Stimulated activated naive B cell treated with anti-CD40 and anti-IgM and Interleukin-4, amounts not matched to agents 10 μg/mL and 1 μg/mL and 100 μg/mL, for 72 hours (primary cell): Measurements from ENCODE around the gene DLG4.

Experiments used
- ATAC-seq, 2 donors: fragments of 150-1000 bp; cut with Tn5 transposase; replicated peaks; 2 replicates each; pipeline ENCODE4 v1.10.0; 2021; ENCODE audit warnings: moderate library complexity in 1 of 2
- DNase-seq: peaks from one replicate; pipeline ENCODE4 v3.0.0; 2021
- H3K27ac Mint-ChIP-seq: one replicate; pipeline ENCODE4 v1.8.0; 2022; ENCODE audit warnings: mild to moderate bottlenecking, mixed read lengths
- H3K27me3 Mint-ChIP-seq, 2 donors: one replicate each; pipeline ENCODE4 v1.8.0; 2022; ENCODE audit warnings: mixed read lengths in 2 of 2
- H3K36me3 Mint-ChIP-seq, 2 donors: one replicate each; pipeline ENCODE4 v1.8.0; 2022; ENCODE audit warnings: mixed read lengths in 2 of 2, mild to moderate bottlenecking in 1 of 2
- H3K4me1 Mint-ChIP-seq, 2 donors: one replicate each; pipeline ENCODE4 v1.8.0; 2022; ENCODE audit warnings: mixed read lengths in 2 of 2, mild to moderate bottlenecking in 1 of 2
- H3K4me3 Mint-ChIP-seq, 2 donors: one replicate each; pipeline ENCODE4 v1.8.0; 2022; ENCODE audit warnings: mild to moderate bottlenecking in 2 of 2, mixed read lengths in 2 of 2, moderate library complexity in 1 of 2
- H3K9me3 Mint-ChIP-seq, 2 donors: one replicate each; pipeline ENCODE4 v1.8.0; 2022; ENCODE audit warnings: mixed read lengths in 2 of 2, mild to moderate bottlenecking in 1 of 2

DLG4 gene

DNA sequence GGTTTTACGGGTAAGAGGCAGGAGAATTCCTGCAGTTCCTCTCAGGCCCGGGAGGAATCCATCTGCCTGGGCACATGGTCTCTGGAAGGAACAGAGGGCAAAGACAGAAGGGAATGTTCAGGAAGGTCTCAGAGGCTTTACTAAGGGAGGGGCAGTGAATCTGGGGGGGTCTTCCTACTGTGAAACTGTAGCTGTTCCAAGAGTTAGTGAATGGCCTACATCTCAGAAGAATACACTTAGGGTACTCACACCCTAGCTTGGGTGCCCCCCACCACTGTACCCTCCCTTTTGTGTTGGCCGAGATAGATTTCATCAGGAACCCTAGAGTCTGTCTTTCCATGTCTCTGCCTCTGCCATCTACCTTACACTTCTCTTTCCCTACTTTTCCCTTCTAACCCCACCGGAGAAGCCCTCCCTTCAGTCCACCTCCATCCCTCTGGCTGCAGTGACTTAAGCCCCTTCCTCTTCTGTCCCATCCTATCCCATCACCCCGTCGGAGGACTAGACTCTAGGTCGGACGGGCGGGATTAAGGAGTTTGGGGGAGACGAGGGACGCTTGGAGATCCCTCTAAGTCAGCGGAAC lies 316 bp downstream of the DLG4 start:
- ATAC-seq, result no peak
- Mint-ChIP-seq H3K36me3 (peaks cover 22 to 39% of the 10 kb centered on the region in 2 donors), H3K27me3 (no peaks in the 10 kb centered on the region), H3K27ac (peak overlapping the region; percentile 99), H3K9me3 (no peaks in the 10 kb centered on the region), H3K4me1 (peaks cover 57 to 74% of the 10 kb centered on the region in 2 donors), H3K4me3 (peak overlapping the region; percentile 99)
- DNase-seq, result no peak

DNA sequence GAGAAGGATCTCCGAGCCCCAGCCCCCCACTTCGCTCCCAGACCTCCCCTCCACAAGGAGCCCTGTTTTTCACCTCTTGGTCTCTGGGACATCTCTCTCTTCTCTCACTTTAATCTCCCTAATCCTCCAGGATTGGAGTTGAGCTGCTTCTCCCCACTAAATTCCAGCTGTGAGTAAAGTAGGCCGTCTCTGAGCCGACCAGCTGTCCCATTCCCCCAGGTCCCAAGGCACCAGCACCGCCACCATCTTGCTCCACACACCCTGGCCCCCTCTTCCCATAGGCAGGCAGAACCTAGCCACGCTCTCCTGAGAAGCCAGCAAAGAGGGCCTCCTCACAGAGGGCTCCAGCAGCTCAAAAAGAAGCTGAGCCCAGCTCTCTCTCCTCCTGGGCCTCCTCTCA lies 878 bp downstream of the DLG4 start:
- ATAC-seq, result no peak
- Mint-ChIP-seq H3K27ac (peak overlapping the region; percentile 85), H3K9me3 (no peaks in the 10 kb centered on the region), H3K4me3 (peak overlapping the region; percentile 26 to 99), H3K4me1 (peaks cover 63 to 80% of the 10 kb centered on the region in 2 donors), H3K36me3 (peaks cover 18 to 35% of the 10 kb centered on the region in 2 donors), H3K27me3 (no peaks in the 10 kb centered on the region)
- no peak for DNase-seq

DNA sequence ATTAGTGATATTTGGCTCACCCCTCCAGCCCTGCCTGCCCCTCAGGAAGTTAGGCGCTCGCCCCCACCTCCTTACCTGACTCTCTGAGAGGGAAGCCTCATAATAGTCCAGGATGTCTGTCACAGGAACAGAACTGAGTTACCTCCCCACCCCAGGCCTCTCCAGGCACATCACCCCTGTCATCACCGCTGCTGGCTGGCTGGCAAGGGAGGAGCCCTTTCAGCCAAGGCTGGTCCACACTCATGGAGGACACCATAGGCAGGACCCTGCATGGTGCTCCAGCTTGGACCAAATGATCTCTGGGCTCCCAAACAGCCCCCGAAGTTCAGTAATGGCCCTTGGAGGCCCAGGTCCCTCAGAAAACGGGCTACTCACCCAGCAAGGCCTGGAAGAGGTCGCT lies 1.5 kb downstream of the DLG4 start:
- peaks cover 13 to 29% of the 10 kb centered on the region in 2 donors for H3K36me3 Mint-ChIP-seq
- no peak for ATAC-seq
- no peak for DNase-seq
- H3K4me1 Mint-ChIP-seq, result peaks cover 67 to 85% of the 10 kb centered on the region in 2 donors
- no peaks in the 10 kb centered on the region for H3K9me3 Mint-ChIP-seq
- peak overlapping the region; percentile 22 for H3K27ac Mint-ChIP-seq
- peak overlapping the region in 1 of 2 donors; percentile 32 for H3K4me3 Mint-ChIP-seq
- peaks cover 0 to 6% of the 10 kb centered on the region in 2 donors for H3K27me3 Mint-ChIP-seq

- H3K9me3 Mint-ChIP-seq, result no peaks in the 10 kb centered on the region
- peaks cover 13 to 22% of the 10 kb centered on the region in 2 donors for H3K36me3 Mint-ChIP-seq
- H3K27me3 Mint-ChIP-seq, result peaks cover 0 to 7% of the 10 kb centered on the region in 2 donors
- H3K27ac Mint-ChIP-seq, result peak overlapping the region; percentile 76
- H3K4me1 Mint-ChIP-seq, result peaks cover 67 to 83% of the 10 kb centered on the region in 2 donors
- ATAC-seq (no peak), DNase-seq (no peak)
- peak overlapping the region; percentile 62 to 68 for H3K4me3 Mint-ChIP-seq
These were observed 2.3 kb downstream of the DLG4 start for GRCh38 chr17:7217113-7217987.

- H3K27ac Mint-ChIP-seq, result no peak overlapping the region
- H3K36me3 Mint-ChIP-seq, result peaks cover 10 to 13% of the 10 kb centered on the region in 2 donors
- DNase-seq (no peak), ATAC-seq (no peak)
- peaks cover 0 to 13% of the 10 kb centered on the region in 2 donors for H3K27me3 Mint-ChIP-seq
- peak overlapping the region; percentile 23 to 38 for H3K4me3 Mint-ChIP-seq
- H3K9me3 Mint-ChIP-seq, result no peaks in the 10 kb centered on the region
- H3K4me1 Mint-ChIP-seq, result peaks cover 65 to 74% of the 10 kb centered on the region in 2 donors
These were observed 3.2 kb downstream of the DLG4 start for GRCh38 chr17:7216242-7217112.

- H3K36me3 Mint-ChIP-seq, result peaks cover 2 to 5% of the 10 kb centered on the region in 2 donors
- peaks cover 58 to 67% of the 10 kb centered on the region in 2 donors for H3K4me1 Mint-ChIP-seq
- no peak for ATAC-seq
- DNase-seq, result no peak
- H3K27ac Mint-ChIP-seq, result no peak overlapping the region
- peaks cover 0 to 14% of the 10 kb centered on the region in 2 donors for H3K27me3 Mint-ChIP-seq
- H3K4me3 Mint-ChIP-seq, result peak overlapping the region in 1 of 2 donors; percentile 23
- H3K9me3 Mint-ChIP-seq, result no peaks in the 10 kb centered on the region
These were observed 3.9 kb downstream of the DLG4 start for GRCh38 chr17:7215652-7216180.

- H3K9me3 Mint-ChIP-seq, result no peaks in the 10 kb centered on the region
- ATAC-seq, result no peak
- H3K27ac Mint-ChIP-seq, result peak overlapping the region; percentile 97
- peaks cover 0 to 20% of the 10 kb centered on the region in 2 donors for H3K27me3 Mint-ChIP-seq
- peak overlapping the region; percentile 86 to 97 for H3K4me3 Mint-ChIP-seq
- H3K36me3 Mint-ChIP-seq, result peaks cover 0 to 2% of the 10 kb centered on the region in 2 donors
- no peak for DNase-seq
- peaks cover 53 to 61% of the 10 kb centered on the region in 2 donors for H3K4me1 Mint-ChIP-seq
These were observed 4.4 kb downstream of the DLG4 start for GRCh38 chr17:7215136-7215638.

GRCh38 chr17:7214300-7215135 lies 5.1 kb downstream of the DLG4 start:
- Mint-ChIP-seq H3K36me3 (no peaks in the 10 kb centered on the region), H3K27me3 (peaks cover 0 to 24% of the 10 kb centered on the region in 2 donors), H3K27ac (peak overlapping the region; percentile 97), H3K4me1 (peaks cover 49 to 58% of the 10 kb centered on the region in 2 donors), H3K9me3 (no peaks in the 10 kb centered on the region), H3K4me3 (peak overlapping the region; percentile 86 to 97)
- ATAC-seq (peak; percentile 77 to 87), DNase-seq (peak; percentile 99)

DNA sequence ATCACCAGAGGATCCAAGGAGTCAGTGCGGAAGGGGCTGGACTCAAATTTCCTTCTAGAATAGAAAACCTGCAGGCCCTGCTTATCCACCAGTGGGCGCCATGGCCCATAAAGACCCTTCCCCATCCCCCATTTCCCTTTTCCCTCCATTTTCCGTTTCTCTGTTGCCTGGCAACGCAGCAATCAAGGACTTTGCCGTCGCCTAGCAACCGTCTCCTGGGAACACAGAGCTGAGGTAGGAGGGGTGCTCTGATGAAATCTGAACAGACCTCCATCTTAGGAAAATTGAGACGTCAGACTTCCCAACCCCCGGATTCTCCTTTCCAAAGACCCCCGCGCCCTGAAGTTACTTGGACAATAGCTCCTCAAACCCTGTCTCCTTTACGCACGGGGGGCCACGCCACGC lies 5.7 kb downstream of the DLG4 start:
- no peak for DNase-seq
- Mint-ChIP-seq H3K27ac (peak overlapping the region; percentile 97), H3K9me3 (no peaks in the 10 kb centered on the region), H3K4me3 (peak overlapping the region; percentile 86 to 97), H3K36me3 (no peaks in the 10 kb centered on the region), H3K4me1 (peaks cover 45 to 51% of the 10 kb centered on the region in 2 donors), H3K27me3 (peaks cover 0 to 24% of the 10 kb centered on the region in 2 donors)
- ATAC-seq, result peak; percentile 8 to 12

DNA sequence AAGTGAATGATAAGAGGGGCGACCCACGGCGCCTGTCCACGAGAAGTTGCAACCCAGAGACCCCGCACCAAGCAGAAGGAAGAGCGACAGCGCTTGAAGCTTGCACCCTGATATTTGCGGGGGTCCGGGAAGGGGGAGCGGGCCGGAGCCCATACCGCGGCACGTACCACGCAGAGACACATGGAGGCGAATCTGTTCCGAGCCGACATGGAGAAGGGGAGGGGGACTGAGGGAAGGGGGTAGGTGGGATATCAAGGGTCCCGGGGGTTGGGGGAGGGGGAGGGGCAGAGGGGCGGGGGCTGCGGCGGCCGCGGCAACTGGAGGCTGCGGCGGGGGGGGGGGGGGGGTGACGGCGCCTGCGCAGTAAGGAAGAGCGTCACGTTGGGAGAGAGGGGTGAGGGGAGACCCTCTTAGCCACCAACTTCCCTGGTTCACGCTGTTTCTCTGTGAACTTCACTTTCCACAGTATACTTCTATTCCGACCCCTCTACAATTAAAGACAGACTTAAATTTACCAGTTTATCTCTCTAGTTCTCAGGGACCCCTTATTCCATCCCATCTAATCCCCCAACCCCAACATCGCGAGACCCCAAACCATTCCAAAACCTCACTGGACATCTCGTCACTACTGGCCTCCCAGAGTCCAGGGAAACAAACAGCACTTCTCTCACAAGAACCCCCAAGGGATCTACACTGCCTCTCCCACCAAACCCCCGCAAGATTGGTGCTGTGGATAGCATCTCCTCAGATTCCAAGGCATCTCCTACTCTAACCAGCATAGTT lies 8.0 kb downstream of the DLG4 start:
- DNase-seq (no peak), ATAC-seq (no peak)
- H3K36me3 Mint-ChIP-seq, result no peaks in the 10 kb centered on the region
- no peaks in the 10 kb centered on the region for H3K9me3 Mint-ChIP-seq
- H3K27ac Mint-ChIP-seq, result no peak overlapping the region
- H3K4me3 Mint-ChIP-seq, result no peak overlapping the region
- H3K4me1 Mint-ChIP-seq, result peaks cover 31 to 35% of the 10 kb centered on the region in 2 donors
- H3K27me3 Mint-ChIP-seq, result peaks cover 0 to 24% of the 10 kb centered on the region in 2 donors

- ATAC-seq (no peak), DNase-seq (no peak)
- Mint-ChIP-seq H3K4me3 (no peak overlapping the region), H3K27me3 (peaks cover 0 to 24% of the 10 kb centered on the region in 2 donors), H3K36me3 (peaks cover 0 to 3% of the 10 kb centered on the region in 2 donors), H3K27ac (no peak overlapping the region), H3K4me1 (peaks cover 32% of the 10 kb centered on the region in 2 donors), H3K9me3 (no peaks in the 10 kb centered on the region)
These were observed 10.7 kb downstream of the DLG4 start for GRCh38 chr17:7208754-7209460.

DNA sequence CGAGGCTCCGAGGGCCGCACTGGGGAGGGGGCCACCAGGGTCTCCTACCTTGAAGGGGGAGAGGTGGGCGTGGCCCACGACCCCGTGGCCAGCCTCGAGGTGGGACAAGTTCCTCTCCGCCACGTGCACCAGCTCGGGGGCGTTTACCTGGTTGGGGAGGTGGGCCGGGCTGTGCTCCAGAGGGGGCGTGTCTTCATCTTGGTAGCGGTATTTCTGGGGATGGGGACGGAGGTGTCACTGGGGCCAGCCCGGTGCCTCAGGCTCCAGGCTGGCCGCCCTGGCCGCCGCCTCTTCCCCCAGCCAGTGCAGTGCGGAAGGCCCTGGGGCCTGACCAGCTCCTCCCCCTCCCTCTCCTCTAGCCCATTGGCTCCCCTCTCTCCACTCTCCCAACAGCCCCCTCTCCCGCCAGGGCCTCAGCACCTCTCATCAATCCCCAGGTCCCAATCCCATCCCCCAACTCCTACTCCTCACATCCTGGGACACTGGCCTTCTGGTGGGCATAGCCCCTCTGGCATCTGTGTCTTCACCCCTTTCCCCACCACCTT lies 11.5 kb downstream of the DLG4 start:
- Mint-ChIP-seq H3K4me3 (no peak overlapping the region), H3K27me3 (peaks cover 0 to 18% of the 10 kb centered on the region in 2 donors), H3K4me1 (peaks cover 26% of the 10 kb centered on the region in 2 donors), H3K27ac (no peak overlapping the region), H3K36me3 (peaks cover 0 to 3% of the 10 kb centered on the region in 2 donors), H3K9me3 (no peaks in the 10 kb centered on the region)
- DNase-seq, result no peak
- no peak for ATAC-seq
